HG03139 (cell line): Measurements from ENCODE around the gene RNF8.
"Not testable (repeated sequence)": the region's sequence is repeated elsewhere in the genome, so short reads cannot be mapped to it uniquely, and the experiment has no call there.

ENCODE experiments used
- ATAC-seq: cut with Tn5 transposase; IDR thresholded peaks from one replicate; pipeline ENCODE4 v1.9.1; 2021; ENCODE audit not compliant: unreplicated experiment

The RNF8 gene

GRCh38 chr6:37393381-37393929, 39.7 kb downstream of the RNF8 start:
- ATAC-seq = no peak

- ATAC-seq = no peak
These were observed 42.9 kb downstream of the RNF8 start for GRCh38 chr6:37396571-37397180.

DNA sequence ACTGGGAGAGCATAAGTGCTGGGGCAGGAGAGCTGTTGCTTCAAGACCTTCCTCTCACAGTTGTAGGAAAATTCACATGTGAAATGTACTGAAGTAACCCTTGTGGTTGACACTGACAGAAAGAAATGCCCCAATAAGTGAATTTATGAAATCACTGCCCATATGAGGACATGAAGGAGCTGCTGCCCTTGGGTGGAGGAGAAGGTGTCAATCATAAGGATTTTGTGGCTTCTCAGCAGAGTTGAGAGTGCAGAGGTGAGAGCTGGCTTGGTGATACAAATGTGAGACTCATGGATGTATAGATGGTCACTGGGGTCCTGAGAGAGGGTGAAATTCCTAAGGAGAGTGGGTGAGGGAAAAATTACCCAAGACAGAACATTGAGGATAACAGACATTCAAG, 45.3 kb downstream of the RNF8 start:
- no peak for ATAC-seq

GRCh38 chr6:37399795-37400490, 46.2 kb downstream of the RNF8 start:
- no peak for ATAC-seq

GRCh38 chr6:37401658-37402057, 47.9 kb downstream of the RNF8 start:
- not testable (repeated sequence) for ATAC-seq

DNA sequence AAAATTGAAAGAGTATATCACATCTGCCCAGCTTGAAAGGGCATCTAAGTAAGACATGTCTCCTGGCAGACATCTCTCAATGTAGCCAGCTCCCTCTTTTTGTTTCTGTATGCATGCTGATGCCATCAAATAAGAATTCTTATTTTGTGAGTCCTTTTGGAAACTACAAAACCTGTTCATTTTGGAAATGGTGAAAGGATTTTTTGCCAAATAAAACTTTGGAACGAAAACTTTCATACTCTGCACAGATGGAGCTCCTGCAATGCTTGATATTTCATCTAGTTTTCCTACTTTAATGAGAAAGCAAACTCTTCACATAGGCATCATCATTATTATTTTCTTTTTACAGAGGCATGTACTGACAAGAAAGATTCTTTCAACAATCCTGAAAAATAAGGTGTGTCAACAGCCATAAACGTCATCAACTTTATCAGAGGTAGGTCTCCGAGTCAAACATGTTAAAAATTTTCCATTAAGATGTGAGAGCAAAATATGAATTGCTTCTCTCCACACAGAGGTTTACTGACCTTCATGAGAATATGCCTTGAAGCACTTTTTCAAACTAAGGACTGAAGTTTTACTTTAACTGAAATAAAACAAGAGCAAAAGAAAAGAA, 53.1 kb downstream of the RNF8 start:
- no peak for ATAC-seq

GRCh38 chr6:37407948-37408347, 54.2 kb downstream of the RNF8 start:
- no peak for ATAC-seq

GRCh38 chr6:37409501-37409900, 55.7 kb downstream of the RNF8 start:
- ATAC-seq = no peak

GRCh38 chr6:37417393-37417792, 63.6 kb downstream of the RNF8 start:
- no peak for ATAC-seq

- ATAC-seq = no peak
These were observed 64.9 kb downstream of the RNF8 start for GRCh38 chr6:37418722-37419121.

GRCh38 chr6:37426058-37426944, 72.5 kb downstream of the RNF8 start:
- no peak for ATAC-seq

DNA sequence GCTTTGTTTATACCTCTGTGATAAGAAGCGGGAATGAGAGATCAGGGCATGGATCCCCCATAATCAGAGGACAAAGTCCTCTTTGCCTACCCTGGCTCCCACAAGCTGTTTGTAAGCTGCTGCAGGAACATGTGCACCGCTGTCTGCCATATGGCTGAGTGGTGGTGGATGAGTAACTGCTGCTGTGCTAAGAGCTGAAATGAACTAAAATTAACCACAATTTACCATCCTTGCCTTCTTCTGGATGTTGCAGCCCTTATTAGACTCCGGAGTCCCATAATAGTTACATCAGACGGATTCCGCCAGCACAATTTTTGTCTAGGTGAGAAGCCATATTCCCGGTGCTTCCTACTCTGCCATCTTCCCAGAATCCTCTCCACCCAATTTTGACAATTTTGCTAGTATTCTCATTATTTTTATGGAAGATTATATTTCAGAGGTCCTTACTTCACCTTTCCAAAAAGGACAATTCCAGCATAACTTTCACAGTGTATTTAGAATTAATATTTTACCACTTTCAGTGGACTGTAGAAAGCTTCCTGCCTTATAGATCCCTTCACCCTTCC, 73.2 kb downstream of the RNF8 start:
- ATAC-seq = no peak

GRCh38 chr6:37429352-37429750, 75.6 kb downstream of the RNF8 start:
- no peak for ATAC-seq

- ATAC-seq = peak; percentile 6
These were observed 78.8 kb downstream of the RNF8 start for GRCh38 chr6:37432590-37432915.

DNA sequence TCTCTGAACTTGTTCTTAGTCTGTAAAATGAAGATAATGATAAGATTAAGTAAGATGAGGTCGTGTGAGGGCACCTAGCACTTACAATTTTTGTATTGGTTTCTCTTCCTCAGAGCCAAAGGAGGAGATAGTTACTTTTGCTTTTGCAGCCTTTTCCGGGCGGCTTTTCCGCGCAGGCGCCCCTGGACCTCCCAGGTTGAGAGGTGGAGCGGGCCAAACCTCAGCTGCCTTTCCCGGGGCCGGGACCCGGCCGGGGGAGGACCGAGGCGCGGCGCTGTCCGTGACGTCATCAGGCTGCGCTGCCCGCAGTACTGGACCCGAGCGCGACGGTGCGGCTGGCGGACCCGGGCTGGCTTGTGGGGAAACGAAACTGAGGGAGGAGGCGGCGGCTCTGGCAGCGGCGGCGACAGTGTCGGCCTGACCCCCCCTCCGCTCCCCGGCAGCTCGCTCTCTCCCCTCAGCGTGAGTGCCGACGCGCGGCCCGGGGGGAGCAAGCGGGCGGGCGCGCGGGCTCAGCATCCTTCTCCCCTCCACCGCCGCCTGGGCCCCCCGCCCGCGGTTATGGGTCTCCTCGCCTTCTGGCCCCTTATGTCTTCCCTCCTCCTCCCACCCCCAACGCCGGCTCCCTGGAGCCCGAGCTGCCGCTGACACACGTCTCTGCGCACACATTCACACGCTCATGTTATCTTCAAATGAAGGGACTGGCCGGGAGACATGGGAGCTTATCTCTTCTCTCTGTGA, 79.3 kb downstream of the RNF8 start, which contains the start of gene CMTR1:
Gene CMTR1 (plus strand): TSS at position 306 of the 741 bp plus-strand sequence. CDS start 2,409 bp downstream, outside the sequence.
- peak; percentile 72 for ATAC-seq

- ATAC-seq = peak; percentile 26
These were observed 80.0 kb downstream of the RNF8 start for GRCh38 chr6:37433657-37434271.

DNA sequence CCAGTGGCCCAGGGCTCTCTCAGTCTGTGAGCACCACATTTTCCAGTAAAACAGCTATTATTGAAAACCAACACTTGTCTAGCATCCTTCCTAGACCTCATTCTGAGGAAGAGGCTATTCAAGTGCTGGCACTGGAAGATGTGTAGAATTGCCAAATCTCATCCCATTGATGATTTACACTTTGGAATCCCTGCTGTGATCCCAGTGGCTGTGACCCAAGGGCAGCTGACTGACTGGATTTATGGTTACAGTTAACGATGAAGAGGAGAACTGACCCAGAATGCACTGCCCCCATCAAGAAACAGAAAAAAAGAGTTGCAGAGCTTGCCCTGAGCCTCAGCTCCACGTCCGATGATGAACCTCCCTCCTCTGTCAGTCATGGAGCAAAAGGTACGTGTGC, 81.6 kb downstream of the RNF8 start:
- ATAC-seq = no peak

- no peak for ATAC-seq
These were observed 82.0 kb downstream of the RNF8 start for GRCh38 chr6:37435816-37436215.

DNA sequence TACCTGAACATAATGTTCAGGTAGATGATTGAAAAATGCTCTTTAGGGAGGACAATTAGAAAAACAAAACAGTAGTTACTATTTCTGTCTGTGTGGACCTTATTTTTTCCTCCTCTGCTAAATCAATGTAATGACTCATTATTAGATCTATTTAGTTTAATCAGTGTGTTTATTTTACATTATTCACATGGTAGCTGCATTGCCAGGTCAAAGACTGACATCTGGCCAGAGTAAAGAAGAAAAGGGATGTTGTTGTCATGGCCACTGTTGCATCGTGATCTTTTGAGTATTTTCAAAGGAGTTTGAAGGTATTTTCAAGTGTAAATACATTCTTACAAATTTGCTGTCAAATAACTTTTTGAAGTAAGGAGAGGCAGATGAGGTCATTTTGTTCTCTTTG, 85.1 kb downstream of the RNF8 start:
- no peak for ATAC-seq

- no peak for ATAC-seq
These were observed 87.9 kb downstream of the RNF8 start for GRCh38 chr6:37441651-37442050.
